Hepatocyte (in vitro differentiated cells): Measurements from ENCODE around the gene TDRD10. TPM values are rescaled to one million over a fixed set of nuclear protein-coding genes. Genes with fewer than 3 reads are reported as not detected.

Experiments used
- DNase-seq: peaks from one replicate; pipeline ENCODE4 v3.0.0-alpha.2; 2016; ENCODE audit warnings: low spot score
- H2AFZ ChIP-seq: fragments of 200-600 bp; sonication (generic); 2 replicates; pipeline ENCODE4 v1.6.0; 2016; ENCODE audit warnings: antibody characterized with exemption, mild to moderate bottlenecking
- H3K27ac ChIP-seq: fragments of 200-600 bp; sonication (generic); 2 replicates; pipeline ENCODE4 v1.5.1; 2016; ENCODE audit warnings: mild to moderate bottlenecking
- H3K27me3 ChIP-seq: fragments of 200-600 bp; sonication (generic); 2 replicates; pipeline ENCODE4 v1.6.1; 2016
- H3K36me3 ChIP-seq: fragments of 200-600 bp; sonication (generic); replicated peaks from 2 replicates; pipeline ENCODE4 v1.5.1; 2016; ENCODE audit warnings: low read depth; ENCODE audit not compliant: insufficient read depth
- H3K4me1 ChIP-seq: fragments of 200-600 bp; sonication (generic); 2 replicates; pipeline ENCODE4 v1.5.1; 2016; ENCODE audit warnings: mild to moderate bottlenecking, moderate library complexity; ENCODE audit not compliant: insufficient read depth
- H3K4me2 ChIP-seq: fragments of 200-600 bp; sonication (generic); 2 replicates; pipeline ENCODE4 v1.6.0; 2016
- H3K4me3 ChIP-seq: fragments of 200-600 bp; sonication (generic); 2 replicates; pipeline ENCODE4 v1.5.1; 2016; ENCODE audit warnings: mild to moderate bottlenecking
- H3K79me2 ChIP-seq: fragments of 200-600 bp; sonication (generic); 2 replicates; pipeline ENCODE4 v1.6.0; 2017; ENCODE audit warnings: mild to moderate bottlenecking
- H3K9me2 ChIP-seq: fragments of 200-600 bp; sonication (generic); replicated peaks from 2 replicates; pipeline ENCODE4 v1.6.0; 2017; ENCODE audit warnings: mild to moderate bottlenecking; ENCODE audit not compliant: insufficient read depth
- H3K9me3 ChIP-seq: fragments of 200-600 bp; sonication (generic); 2 replicates; pipeline ENCODE4 v1.5.1; 2016; ENCODE audit warnings: low read depth, mild to moderate bottlenecking
- H4K20me1 ChIP-seq: fragments of 200-600 bp; sonication (generic); 2 replicates; pipeline ENCODE4 v1.6.0; 2016; ENCODE audit warnings: mild to moderate bottlenecking; ENCODE audit not compliant: insufficient read depth, poor library complexity, severe bottlenecking
- EZH2 ChIP-seq: fragments of 200-600 bp; sonication (generic); IDR thresholded peaks from 2 replicates; pipeline ENCODE4 v1.6.1; 2016; ENCODE audit warnings: antibody characterized with exemption, mild to moderate bottlenecking, borderline replicate concordance
- EZH2phosphoT487 ChIP-seq: fragments of 200-600 bp; sonication (generic); IDR thresholded peaks from one replicate; pipeline ENCODE4 v1.6.1; 2018; ENCODE audit warnings: antibody characterized with exemption, mild to moderate bottlenecking, low read depth, moderate library complexity; ENCODE audit not compliant: unreplicated experiment, severe bottlenecking
- WGBS: methylation state at CpG from one replicate; pipeline ENCODE4 v1.1.6; 2016; ENCODE audit warnings: low lambda C conversion rate; ENCODE audit errors: missing lambda C conversion rate; 5-methylcytosine and 5-hydroxymethylcytosine counted together
- polyA plus RNA-seq: library from polyadenylated mRNA; unstranded; fragments of >200 nt; fragmentation: Nextera tagmentation; extraction: Ambion mirVana; gene quantifications from 2 replicates; pipeline ENCODE4 v1.2.1, GENCODE V29; 2016
- total RNA-seq: library from RNA; depleted of rRNA; stranded (reverse); fragments of >200 nt; gene quantifications from 2 replicates; pipeline ENCODE4 v1.2.3, GENCODE V29; 2014
- TF ChIP-seq, protein P1 (sequence below): fragments of 200-600 bp; sonication (generic); IDR thresholded peaks from 2 replicates; pipeline ENCODE4 v1.5.1; 2016; ENCODE audit warnings: antibody characterized with exemption, mild to moderate bottlenecking; ENCODE audit not compliant: poor library complexity

Gene TDRD10
- total and polyA plus RNA-seq, 2 experiments from 2014 or later = 0.20 TPM; not detected in 1

GRCh38 chr1:154581766-154582165 is 79.7 kb downstream of the TDRD10 start:
- H3K9me3 ChIP-seq = no peaks in the 10 kb centered on the region
- H3K4me2 ChIP-seq = no peak overlapping the region
- no peak overlapping the region for H3K4me3 ChIP-seq
- no peak overlapping the region for H3K27ac ChIP-seq
- H3K4me1 ChIP-seq = no peaks in the 10 kb centered on the region
- H2AFZ ChIP-seq = no peak overlapping the region
- 100% methylated on average over 2 of the region's 3 CpGs for WGBS
- no peaks in the 10 kb centered on the region for H3K9me2 ChIP-seq
- H3K79me2 ChIP-seq = no peaks in the 10 kb centered on the region
- H3K27me3 ChIP-seq = no peaks in the 10 kb centered on the region
- no peak for DNase-seq
- H3K36me3 ChIP-seq = no peaks in the 10 kb centered on the region
- H4K20me1 ChIP-seq = no peaks in the 10 kb centered on the region
- TF ChIP-seq EZH2 (no peak), EZH2phosphoT487 (no peak)
- TF ChIP-seq, protein P1, sequence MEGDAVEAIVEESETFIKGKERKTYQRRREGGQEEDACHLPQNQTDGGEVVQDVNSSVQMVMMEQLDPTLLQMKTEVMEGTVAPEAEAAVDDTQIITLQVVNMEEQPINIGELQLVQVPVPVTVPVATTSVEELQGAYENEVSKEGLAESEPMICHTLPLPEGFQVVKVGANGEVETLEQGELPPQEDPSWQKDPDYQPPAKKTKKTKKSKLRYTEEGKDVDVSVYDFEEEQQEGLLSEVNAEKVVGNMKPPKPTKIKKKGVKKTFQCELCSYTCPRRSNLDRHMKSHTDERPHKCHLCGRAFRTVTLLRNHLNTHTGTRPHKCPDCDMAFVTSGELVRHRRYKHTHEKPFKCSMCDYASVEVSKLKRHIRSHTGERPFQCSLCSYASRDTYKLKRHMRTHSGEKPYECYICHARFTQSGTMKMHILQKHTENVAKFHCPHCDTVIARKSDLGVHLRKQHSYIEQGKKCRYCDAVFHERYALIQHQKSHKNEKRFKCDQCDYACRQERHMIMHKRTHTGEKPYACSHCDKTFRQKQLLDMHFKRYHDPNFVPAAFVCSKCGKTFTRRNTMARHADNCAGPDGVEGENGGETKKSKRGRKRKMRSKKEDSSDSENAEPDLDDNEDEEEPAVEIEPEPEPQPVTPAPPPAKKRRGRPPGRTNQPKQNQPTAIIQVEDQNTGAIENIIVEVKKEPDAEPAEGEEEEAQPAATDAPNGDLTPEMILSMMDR = no peak

GRCh38 chr1:154582885-154583284 is 80.9 kb downstream of the TDRD10 start:
- H3K79me2 ChIP-seq = no peaks in the 10 kb centered on the region
- no peak overlapping the region for H2AFZ ChIP-seq
- no peak overlapping the region for H3K27ac ChIP-seq
- 97% methylated on average over 6 of the region's 6 CpGs for WGBS
- no peak overlapping the region for H3K4me2 ChIP-seq
- no peak for TF ChIP-seq EZH2
- TF ChIP-seq, protein P1 = no peak
- no peak for TF ChIP-seq EZH2phosphoT487
- no peaks in the 10 kb centered on the region for H3K9me2 ChIP-seq
- H3K4me1 ChIP-seq = no peaks in the 10 kb centered on the region
- DNase-seq = no peak
- H4K20me1 ChIP-seq = no peaks in the 10 kb centered on the region
- no peaks in the 10 kb centered on the region for H3K9me3 ChIP-seq
- H3K27me3 ChIP-seq = no peaks in the 10 kb centered on the region
- no peak overlapping the region for H3K4me3 ChIP-seq
- no peaks in the 10 kb centered on the region for H3K36me3 ChIP-seq

GRCh38 chr1:154583773-154584172 is 81.8 kb downstream of the TDRD10 start:
- H3K9me2 ChIP-seq = no peaks in the 10 kb centered on the region
- 65% methylated on average over 9 of the region's 9 CpGs for WGBS
- H3K27me3 ChIP-seq = no peaks in the 10 kb centered on the region
- TF ChIP-seq, protein P1 = no peak
- TF ChIP-seq EZH2 (no peak), EZH2phosphoT487 (no peak)
- no peak overlapping the region for H2AFZ ChIP-seq
- no peaks in the 10 kb centered on the region for H3K36me3 ChIP-seq
- H3K4me2 ChIP-seq = no peak overlapping the region
- H3K4me1 ChIP-seq = no peaks in the 10 kb centered on the region
- no peaks in the 10 kb centered on the region for H3K79me2 ChIP-seq
- no peaks in the 10 kb centered on the region for H4K20me1 ChIP-seq
- no peaks in the 10 kb centered on the region for H3K9me3 ChIP-seq
- H3K4me3 ChIP-seq = no peak overlapping the region
- H3K27ac ChIP-seq = no peak overlapping the region
- peak; percentile 33 for DNase-seq
